GM19372 (cell line): ENCODE measurements around the gene RBM12.
"Not testable (repeated sequence)": the region's sequence is repeated elsewhere in the genome, so short reads cannot be mapped to it uniquely, and the experiment has no call there.

Experiments used
- ATAC-seq: cut with Tn5 transposase; IDR thresholded peaks from one replicate; pipeline ENCODE4 v1.9.1; 2021; ENCODE audit warnings: mild to moderate bottlenecking, low read depth, moderate library complexity; ENCODE audit not compliant: unreplicated experiment

The RBM12 gene

DNA sequence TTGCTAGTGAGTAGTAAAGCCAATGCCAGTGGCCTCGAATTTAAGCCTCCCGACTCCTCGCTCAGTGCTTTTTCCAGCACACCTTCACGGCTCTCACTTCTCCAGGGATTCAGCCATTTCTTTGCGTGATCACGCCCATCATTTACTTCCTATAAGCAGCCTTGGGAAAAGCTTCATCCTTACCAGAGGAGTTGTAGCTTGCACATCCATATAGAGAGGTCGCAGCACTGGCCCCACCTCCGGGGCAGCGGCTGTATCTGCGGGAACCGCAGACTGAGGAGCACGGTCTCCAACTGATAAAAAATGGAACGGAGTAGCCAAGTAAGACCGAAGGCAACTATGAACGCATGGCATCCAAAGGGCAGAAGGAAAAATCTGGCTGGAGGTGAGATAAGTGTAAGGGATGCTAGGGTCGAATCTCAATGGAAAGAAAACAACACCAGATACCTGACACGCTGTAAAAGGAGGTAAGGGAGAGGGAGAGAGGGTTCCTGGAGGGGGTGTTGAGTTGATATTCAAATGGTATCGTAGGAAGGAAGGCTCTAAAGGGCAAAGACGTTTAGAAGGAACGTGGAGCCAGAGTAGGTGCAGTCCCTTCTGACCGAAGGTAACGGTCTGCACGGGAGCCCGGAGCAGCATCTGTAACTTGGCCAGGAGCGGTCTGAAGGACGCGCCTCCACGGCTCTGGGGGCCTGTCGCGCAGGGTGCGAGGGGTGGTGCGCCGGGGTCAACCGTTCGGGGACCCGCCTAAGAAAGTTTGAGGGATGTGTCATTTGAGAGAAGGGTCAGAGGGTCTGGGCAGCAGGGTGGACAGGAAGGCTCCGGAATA, 33.8 kb upstream of the RBM12 start:
- peak; percentile 23 for ATAC-seq

DNA sequence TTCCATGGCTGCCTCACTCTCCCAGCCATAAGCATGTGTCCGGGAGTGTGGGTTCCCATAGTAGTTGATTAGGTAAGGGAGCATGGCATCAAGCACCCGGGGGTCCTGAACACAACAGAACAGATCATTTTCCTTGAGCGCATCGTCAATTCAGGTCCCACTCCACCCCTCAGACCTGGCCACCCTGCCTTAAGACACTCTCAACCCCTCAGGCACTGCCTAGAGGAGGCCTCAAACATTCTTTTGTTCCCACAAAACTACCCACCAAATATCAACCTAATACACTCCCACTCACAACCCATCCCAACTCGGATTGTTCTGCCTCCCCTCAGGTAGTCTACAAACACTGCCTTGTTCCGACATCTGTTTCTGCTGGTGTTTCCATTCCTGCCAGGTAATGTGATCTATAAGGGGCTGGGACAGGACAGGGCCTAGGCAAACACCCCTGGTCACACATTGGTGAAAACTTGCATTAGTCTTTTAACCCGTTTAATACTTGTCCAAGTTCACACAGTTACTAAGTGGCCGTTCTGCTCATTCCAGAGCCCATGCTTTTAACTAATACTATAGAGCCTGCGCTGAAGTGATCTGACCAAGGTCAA, 33.1 kb upstream of the RBM12 start:
- no peak for ATAC-seq

DNA sequence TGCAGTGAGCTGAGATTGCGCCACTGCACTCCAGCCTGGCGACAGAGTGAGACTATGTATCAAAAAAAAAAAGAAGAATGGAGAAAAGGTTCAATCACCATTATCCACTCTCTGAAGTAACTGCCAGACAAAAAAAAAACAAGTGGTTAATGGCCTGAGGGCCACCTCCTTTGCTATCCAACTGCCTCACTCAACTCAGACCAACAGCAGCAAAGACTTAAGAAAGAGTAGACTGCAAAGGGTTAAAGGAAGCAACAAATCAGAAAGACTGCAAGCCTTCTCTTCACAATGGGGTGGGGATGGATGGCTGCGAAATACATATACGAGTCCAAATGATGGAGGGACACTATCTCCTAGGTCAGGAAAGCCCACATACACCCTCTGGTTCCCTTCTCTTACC, 31.3 kb upstream of the RBM12 start:
- ATAC-seq: no peak

DNA sequence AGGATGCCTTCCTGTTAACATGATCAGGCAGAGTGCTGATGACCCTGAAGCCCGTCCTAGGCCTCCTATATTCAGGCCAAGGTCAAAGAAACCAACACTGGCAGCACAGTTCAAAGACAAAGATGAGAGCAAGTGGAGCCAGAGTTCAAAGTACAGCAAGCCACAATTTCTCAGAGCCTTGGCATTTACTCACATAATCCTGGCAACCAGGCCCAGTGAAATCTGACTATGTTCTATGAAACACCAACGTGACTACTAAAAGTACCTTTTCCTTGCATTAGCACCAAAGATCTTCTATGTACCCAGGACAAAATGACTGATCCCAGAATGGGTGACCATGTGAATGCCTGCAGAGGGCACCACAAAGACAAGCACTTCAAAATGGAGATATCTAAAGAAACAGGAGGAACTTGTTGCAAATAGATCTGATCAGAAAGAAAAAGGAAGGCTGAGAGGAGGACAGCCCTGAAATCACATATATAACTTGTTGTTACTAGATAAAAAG, 30.6 kb upstream of the RBM12 start:
- no peak for ATAC-seq

DNA sequence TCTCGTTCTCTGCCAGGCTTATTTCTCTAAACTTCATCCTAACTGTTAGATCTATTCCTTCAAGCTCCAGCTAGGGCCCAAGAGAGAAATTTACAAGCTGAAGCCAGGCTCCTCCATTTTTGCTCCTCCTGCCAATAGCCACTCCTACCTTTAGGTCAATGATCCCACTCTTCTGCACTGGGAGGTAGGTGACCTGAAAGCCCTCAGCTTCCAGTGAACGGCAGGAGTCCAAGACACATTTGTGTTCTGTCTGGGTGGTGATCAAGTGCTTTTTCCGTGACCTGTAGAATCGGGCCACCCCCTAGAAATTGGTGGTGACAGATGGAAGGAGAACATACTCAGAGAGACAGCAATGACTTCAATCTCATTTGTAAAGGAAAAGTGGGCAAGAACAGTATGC, 25.6 kb upstream of the RBM12 start:
- no peak for ATAC-seq

DNA sequence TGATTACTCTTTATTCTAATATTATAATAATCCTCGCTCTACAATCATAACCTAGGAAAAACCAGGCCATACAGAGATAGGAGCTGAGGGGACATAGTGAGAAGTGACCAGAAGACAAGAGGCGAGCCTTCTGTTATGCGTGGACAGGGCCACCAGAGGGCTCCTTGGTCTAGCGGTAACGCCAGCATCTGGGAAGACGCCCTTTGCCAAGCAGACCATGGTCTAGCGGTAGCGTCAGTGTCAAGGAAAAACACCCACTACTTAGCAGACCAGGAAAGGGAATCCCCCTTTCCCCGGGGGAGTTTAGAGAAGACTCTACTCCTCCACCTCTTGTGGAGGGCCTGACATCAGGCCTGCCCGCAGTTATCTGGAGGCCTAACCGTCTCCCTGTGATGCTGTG, 22.2 kb upstream of the RBM12 start:
- ATAC-seq: not testable (repeated sequence)

- ATAC-seq: not testable (repeated sequence)
These were observed 20.7 kb upstream of the RBM12 start for GRCh38 chr20:35685368-35685767.

GRCh38 chr20:35681960-35682359, 17.3 kb upstream of the RBM12 start:
- ATAC-seq: no peak

DNA sequence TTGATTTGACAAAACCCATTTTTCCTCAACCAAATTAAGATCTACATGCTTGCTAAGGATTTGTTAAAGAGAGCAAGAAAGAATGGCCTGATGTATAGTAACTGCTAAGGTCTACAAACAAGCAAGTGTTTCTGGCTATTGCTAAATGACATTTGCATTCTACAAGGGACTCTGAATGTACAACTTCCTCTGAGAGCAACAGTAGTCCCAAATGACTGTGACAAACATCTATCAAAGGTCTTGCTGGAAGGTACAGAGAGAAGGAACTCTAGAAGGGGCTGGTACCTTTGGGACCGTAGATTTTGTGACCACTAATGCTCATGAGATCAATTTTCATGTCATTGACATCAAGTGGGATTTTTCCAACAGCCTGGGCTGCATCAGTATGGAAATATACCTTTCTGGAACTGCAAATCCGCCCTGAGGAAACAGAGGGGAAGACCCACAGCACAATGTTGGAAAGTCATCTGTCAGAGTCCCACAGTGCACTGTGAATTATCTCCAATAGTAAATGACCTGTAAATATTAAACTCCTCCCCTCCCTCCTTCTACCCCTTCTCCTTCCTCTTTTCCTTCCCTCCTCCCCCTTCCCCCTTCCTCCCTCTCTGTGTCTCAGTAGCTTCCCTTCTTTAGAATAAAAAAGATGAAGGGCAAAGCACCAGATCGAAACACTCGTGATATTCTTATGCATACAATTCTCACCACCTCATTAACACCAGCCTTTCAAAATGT, 15.9 kb upstream of the RBM12 start:
- ATAC-seq: no peak

GRCh38 chr20:35674921-35675320, 10.2 kb upstream of the RBM12 start:
- ATAC-seq: no peak

- no peak for ATAC-seq
These were observed 9.2 kb upstream of the RBM12 start for GRCh38 chr20:35673884-35674283.

- no peak for ATAC-seq
These were observed 5.0 kb upstream of the RBM12 start for GRCh38 chr20:35669681-35670080.

DNA sequence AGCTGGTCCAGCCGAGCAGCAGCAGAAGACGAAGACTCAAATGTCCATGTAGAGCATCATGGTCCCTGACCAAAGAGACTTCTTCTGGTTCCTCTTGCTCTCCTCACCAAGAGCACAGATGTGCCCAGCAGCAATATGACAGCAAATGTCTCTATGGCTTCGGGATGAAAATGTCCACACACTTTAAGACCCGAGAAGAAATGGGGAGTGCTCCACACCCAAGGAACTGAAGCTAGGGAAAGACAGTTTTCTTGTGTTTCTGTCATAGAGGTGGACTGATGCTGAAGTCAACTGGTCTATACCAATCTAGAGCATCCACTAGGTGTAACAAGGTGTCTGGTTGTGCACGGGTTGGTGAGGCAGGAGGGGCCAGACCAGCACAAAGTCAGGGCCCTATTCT, 4.5 kb upstream of the RBM12 start:
- no peak for ATAC-seq

GRCh38 chr20:35665949-35666288, 1.2 kb upstream of the RBM12 start:
- no peak for ATAC-seq

DNA sequence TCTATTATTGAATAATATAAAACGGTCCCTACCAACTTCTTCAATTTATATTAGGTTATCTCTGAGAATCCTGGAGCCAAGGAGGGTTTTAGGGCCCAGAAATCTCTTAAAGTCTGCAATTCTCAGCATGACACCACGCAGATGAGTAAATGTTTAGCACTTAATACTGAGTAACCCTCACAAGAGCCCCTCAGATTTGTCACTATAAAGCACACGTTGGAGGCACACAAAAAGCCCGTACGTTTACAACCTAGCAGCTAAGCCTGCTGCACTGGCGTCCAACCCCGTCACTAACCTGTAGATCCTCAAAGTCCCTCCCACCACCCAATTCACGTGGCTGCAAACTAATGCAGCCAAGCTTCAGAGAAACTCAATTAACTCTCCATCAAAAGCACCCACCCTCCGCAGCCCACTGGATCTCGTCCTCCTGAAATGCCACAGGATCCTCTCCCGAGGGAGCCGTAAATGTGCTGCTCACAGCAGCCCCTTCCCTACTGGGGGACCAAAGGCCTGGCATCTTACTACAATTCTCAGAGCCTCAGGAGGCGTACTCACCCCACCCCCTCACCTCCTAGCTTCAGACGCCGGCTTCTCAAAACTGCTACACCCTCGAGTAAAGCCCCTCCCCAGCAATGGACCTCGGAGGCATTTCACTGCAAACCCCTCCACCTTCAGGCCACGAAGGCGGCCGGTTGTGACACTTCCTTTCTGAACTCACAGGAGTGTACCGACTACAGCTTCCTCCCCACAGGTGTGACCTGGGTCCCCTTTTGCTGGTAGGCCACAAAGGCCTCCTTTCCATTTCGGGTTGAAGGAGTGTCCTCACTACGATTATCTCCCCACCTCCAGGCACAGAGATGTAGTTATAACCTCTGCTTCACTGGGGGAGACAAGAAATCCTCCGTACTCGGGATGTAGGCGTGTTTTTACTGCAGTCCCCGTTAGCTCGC, 909 bp downstream of the RBM12 start:
- peak; percentile 24 for ATAC-seq

DNA sequence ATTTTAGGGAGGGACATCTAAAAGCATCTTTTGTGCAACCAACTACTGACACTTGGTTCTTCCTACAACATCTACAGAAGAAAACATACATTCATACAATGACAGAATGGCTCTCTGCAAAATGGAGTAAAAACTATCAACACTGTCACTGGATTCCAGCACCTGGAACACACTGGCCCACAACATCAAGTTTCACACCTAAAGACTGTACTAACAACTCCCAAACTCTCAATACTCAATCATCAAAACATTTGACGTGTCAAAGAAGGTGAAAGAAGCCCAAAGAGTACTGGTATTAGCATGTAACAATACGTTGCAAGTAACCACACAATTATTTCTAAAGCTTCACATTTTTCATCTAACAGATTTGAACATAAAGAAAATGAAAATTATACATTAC, 2.1 kb downstream of the RBM12 start:
- no peak for ATAC-seq

DNA sequence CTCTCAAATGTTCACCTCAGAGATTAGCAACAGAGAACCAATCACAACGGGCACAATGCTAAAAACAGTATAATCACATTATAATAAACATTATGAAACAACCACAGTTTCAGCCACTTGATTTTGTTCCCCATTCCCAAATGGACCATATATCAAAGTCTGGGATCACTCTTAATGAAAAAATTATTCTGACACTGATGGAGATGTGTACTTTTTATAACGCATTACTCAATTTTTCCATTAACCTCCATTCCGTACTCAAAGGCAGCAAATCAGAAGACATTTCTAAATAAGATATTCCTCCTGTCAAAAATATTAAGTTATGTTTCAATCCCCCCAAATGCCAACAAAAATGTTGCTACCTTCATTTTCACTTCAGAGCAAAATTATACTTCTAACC, 2.8 kb downstream of the RBM12 start:
- ATAC-seq: no peak

- ATAC-seq: no peak
These were observed 3.6 kb downstream of the RBM12 start for GRCh38 chr20:35661053-35661452.

DNA sequence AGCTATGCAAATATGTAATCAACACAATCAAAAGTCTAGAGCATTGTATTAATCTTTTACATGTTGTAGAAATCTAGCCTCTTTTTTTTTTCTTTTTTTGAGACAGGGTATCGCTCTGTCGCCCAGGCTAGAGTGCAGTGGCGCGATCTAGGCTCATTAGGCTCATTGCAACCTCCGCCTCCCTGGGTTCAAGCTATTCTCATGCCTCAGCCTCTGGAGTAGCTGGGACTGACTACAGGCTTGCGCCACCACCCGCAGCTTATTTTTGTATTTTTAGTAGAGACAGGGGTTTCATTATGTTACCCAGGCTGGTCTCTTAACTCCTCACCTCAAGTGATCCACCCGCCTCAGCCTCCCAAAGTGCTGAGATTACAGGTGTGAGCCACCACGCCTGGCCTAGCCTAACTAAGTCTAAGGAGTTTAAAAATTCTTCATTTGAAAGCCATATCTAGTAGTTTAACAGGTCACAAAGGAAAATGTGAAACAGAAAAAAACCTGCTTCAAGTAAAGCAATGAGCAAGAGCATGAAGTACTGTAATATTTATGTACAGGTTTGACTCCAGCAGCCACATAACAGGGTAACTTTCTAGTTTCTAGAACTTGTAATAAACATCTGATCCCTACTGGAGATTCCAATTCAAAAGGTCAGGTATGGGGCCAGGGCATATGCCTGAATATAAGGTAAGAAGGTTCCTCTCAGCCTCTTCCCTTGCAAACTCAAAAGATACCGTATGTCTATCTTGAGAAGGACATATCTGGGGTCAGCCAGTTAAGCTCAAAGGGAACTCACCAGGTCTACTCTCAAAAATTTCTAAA, 4.4 kb downstream of the RBM12 start:
- ATAC-seq: no peak

- ATAC-seq: no peak
These were observed 7.4 kb downstream of the RBM12 start for GRCh38 chr20:35657271-35657670.
